MM.1S (cell line): ENCODE measurements around the gene EPN2.

Experiments used
- CTCF ChIP-seq: fragments of 300-600 bp; sonication (generic); IDR thresholded peaks from 2 replicates; pipeline ENCODE4 v1.5.1; 2016; ENCODE audit warnings: antibody characterized with exemption, low read length, mixed read lengths
- EZH2 ChIP-seq: fragments of 300-600 bp; sonication (generic); optimal IDR thresholded peaks from 2 replicates; pipeline ENCODE3; 2017; ENCODE audit warnings: low read depth, mild to moderate bottlenecking, antibody characterized with exemption, low read length, mixed read lengths
- EZH2phosphoT487 ChIP-seq: fragments of 300-600 bp; sonication (generic); IDR thresholded peaks from 2 replicates; pipeline ENCODE4 v1.6.1; 2018; ENCODE audit warnings: antibody characterized with exemption, low read length

- TF ChIP-seq CTCF: no peak
- TF ChIP-seq EZH2: no peak
- TF ChIP-seq EZH2phosphoT487: no peak
Observed at GRCh38 chr17:19364699-19365498, 127.7 kb downstream of the EPN2 start.
